HepG2 (cell line): Measurements from ENCODE around the gene PRSS50. TPM values are rescaled to one million over a fixed set of nuclear protein-coding genes. Genes with fewer than 3 reads are reported as not detected.

Experiments
- ATAC-seq: fragments of 200-7000 bp; cut with Tn5 transposase; 3 replicates; pipeline ENCODE4 v1.9.1; 2020; ENCODE audit warnings: mild to moderate bottlenecking, moderate library complexity
- BruUV-seq: library from RNA; stranded (reverse); fragments of 400-500 nt; replicated peaks from 2 replicates; lab custom pipeline; 2021; lab: Mats Ljungman, UMichigan
- CTCF ChIA-PET: fragments of 300-600 bp; formaldehyde crosslinking; extraction: SDS; loops from one replicate; lab custom pipeline; 2021; ENCODE audit warnings: low total read pairs, inconsistent platforms, low intra/inter-chr PET ratio; lab: Yijun Ruan, JAX
- POLR2A ChIA-PET: fragments of 350-600 bp; sonication (Branson Sonifier 250); formaldehyde crosslinking; loops from one replicate; lab custom pipeline; 2020; ENCODE audit warnings: antibody characterized with exemption, inconsistent platforms; lab: Yijun Ruan, JAX
- DNase-seq: peaks from one replicate; pipeline ENCODE4 v3.0.0-alpha.2; 2015; ENCODE audit warnings: low spot score
- FAIRE-seq: peaks from 3 replicates; lab custom pipeline; 2011; peaks lifted over from hg19 to GRCh38; lab: Jason Lieb, UNC
- H2AFZ ChIP-seq: one replicate; pipeline ENCODE4 v1.6.1; 2011; ENCODE audit warnings: low read length, inconsistent platforms
- H3K27ac ChIP-seq: fragments of 300-600 bp; 3 replicates; pipeline ENCODE4 v1.8.0; 2011; ENCODE audit warnings: mixed run types, mild to moderate bottlenecking, mixed read lengths, low read length, inconsistent platforms; ENCODE audit not compliant: insufficient read depth; ENCODE audit errors: extremely low read length
- H3K27me3 ChIP-seq, 2 experiments: fragments of 200-600 bp in 1 of 2; 2 replicates in 1 of 2; 3 replicates in 1 of 2; pipeline versions ENCODE4 v1.6.0 to v1.8.0; 2011; ENCODE audit warnings: low read length in 2 of 2, mild to moderate bottlenecking in 2 of 2, moderate library complexity in 2 of 2, inconsistent platforms in 1 of 2; ENCODE audit not compliant: insufficient read depth in 2 of 2, control insufficient read depth in 1 of 2
- H3K36me3 ChIP-seq, 2 experiments: fragments of 200-600 bp in 1 of 2; replicated peaks in 1 of 2; 2 replicates in 1 of 2; 3 replicates in 1 of 2; pipeline versions ENCODE4 v1.5.1 to v1.8.0; 2011; ENCODE audit warnings: low read length in 2 of 2, inconsistent platforms in 1 of 2; ENCODE audit not compliant: insufficient read depth in 2 of 2, control insufficient read depth in 1 of 2
- H3K4me1 ChIP-seq: 2 replicates; pipeline ENCODE4 v1.5.1; 2012; ENCODE audit warnings: low read length, inconsistent platforms; ENCODE audit not compliant: insufficient read depth
- H3K4me2 ChIP-seq: 2 replicates; pipeline ENCODE4 v1.6.0; 2011; ENCODE audit warnings: low read depth, low read length, inconsistent platforms
- H3K4me3 ChIP-seq, 3 experiments: fragments of 200-600 bp in 1 of 3; sonication (generic), shearing (Covaris generic) in 1 of 3; replicated peaks in 1 of 3; 2 replicates each; pipeline ENCODE4 v1.5.1; 2011 to 2016; ENCODE audit warnings: low read length in 3 of 3, inconsistent platforms in 2 of 3, low read depth in 2 of 3, mild to moderate bottlenecking in 2 of 3, control low read depth in 1 of 3, mixed read lengths in 1 of 3; ENCODE audit not compliant: insufficient read depth in 1 of 3
- H3K79me2 ChIP-seq: one replicate; pipeline ENCODE4 v1.6.1; 2011; ENCODE audit warnings: low read length, inconsistent platforms; ENCODE audit not compliant: insufficient read depth
- H3K9ac ChIP-seq: 2 replicates; pipeline ENCODE4 v1.6.0; 2011; ENCODE audit warnings: mild to moderate bottlenecking, low read depth, low read length, inconsistent platforms; ENCODE audit not compliant: insufficient read depth
- H3K9me3 ChIP-seq: 2 replicates; pipeline ENCODE4 v1.5.1; 2012; ENCODE audit warnings: mild to moderate bottlenecking, low read length
- H4K20me1 ChIP-seq: 2 replicates; pipeline ENCODE4 v1.6.0; 2011; ENCODE audit warnings: inconsistent platforms, mild to moderate bottlenecking, low read length, moderate library complexity; ENCODE audit not compliant: insufficient read depth
- GPBP1L1 ChIP-seq: sonication (generic); formaldehyde crosslinking; IDR thresholded peaks from 2 replicates; pipeline ENCODE4 v1.5.0; 2020; ENCODE audit warnings: mild to moderate bottlenecking, missing genetic modification reagents
- MAZ ChIP-seq, 2 experiments: sonication (generic) in 1 of 2; formaldehyde crosslinking in 1 of 2; IDR thresholded peaks; 2 replicates each; pipeline versions ENCODE4 v1.5.0 to v1.6.1; 2012 to 2020; ENCODE audit warnings: low read depth in 2 of 2, mild to moderate bottlenecking in 2 of 2, borderline replicate concordance in 1 of 2, improper control_type of control experiment in 1 of 2, low read length in 1 of 2, missing genetic modification reagents in 1 of 2, moderate library complexity in 1 of 2
- RBFOX2 ChIP-seq: fragments of 200-400 bp; formaldehyde crosslinking; IDR thresholded peaks from 2 replicates; pipeline ENCODE4 v1.6.1; 2017; ENCODE audit warnings: low read depth, mild to moderate bottlenecking, low read length
- ZBTB14 ChIP-seq: sonication (generic); formaldehyde crosslinking; IDR thresholded peaks from 2 replicates; pipeline ENCODE4 v1.4.0; 2020; ENCODE audit warnings: missing genetic modification reagents
- ZNF326 ChIP-seq: sonication (generic); formaldehyde crosslinking; IDR thresholded peaks from 2 replicates; pipeline ENCODE4 v1.4.0; 2020; ENCODE audit warnings: missing genetic modification reagents, borderline replicate concordance
- ZNF562 ChIP-seq: sonication (generic); formaldehyde crosslinking; IDR thresholded peaks from 2 replicates; pipeline ENCODE4 v1.8.0; 2022; ENCODE audit warnings: missing genetic modification reagents, borderline replicate concordance
- ZNF569 ChIP-seq: sonication (generic); formaldehyde crosslinking; IDR thresholded peaks from 2 replicates; pipeline ENCODE4 v1.5.0; 2020; ENCODE audit warnings: mild to moderate bottlenecking, missing genetic modification reagents, moderate library complexity, borderline replicate concordance
- ZSCAN20 ChIP-seq: sonication (generic); formaldehyde crosslinking; IDR thresholded peaks from 2 replicates; pipeline ENCODE4 v1.4.0; 2020; ENCODE audit warnings: missing genetic modification reagents, mild to moderate bottlenecking, borderline replicate concordance
- WGBS: methylation state at CpG from one replicate; pipeline ENCODE4 v1.1.6; 2017; ENCODE audit warnings: low lambda C conversion rate; 5-methylcytosine and 5-hydroxymethylcytosine counted together
- in situ Hi-C: cut with HindIII; loops from 2 replicates; pipeline ENCODE4 v1.10.0; 2017; ENCODE audit warnings: low pct_unique_long_range_greater_than_20kb; ENCODE audit not compliant: extremely low pct_ligation_motif_present
- intact Hi-C: fragments of 100-400 bp; cut with micrococcal nuclease; formaldehyde crosslinking; loops from one replicate; pipeline ENCODE4 v1.10.0; 2022; ENCODE audit not compliant: unreplicated experiment
- polyA plus RNA-seq, 8 experiments: library from polyadenylated mRNA; depleted of rRNA in 3 of 8; stranded (reverse) in 7 of 8; unstranded in 1 of 8; fragments of >200 nt; fragmentation: Illumina TruSeq in 4 of 8; extraction: Trizol in 4 of 8; gene quantifications; 2 replicates each; pipeline versions ENCODE4 v1.2.1 to v1.2.3, GENCODE V29; 2011 to 2016; ENCODE audit warnings: low read depth in 4 of 8, missing spikeins in 1 of 8, mixed read lengths in 1 of 8; ENCODE audit not compliant: insufficient read depth in 1 of 8
- total RNA-seq, 5 experiments: library from RNA; depleted of rRNA; stranded (reverse); fragments of >200 nt; fragmentation: Illumina TruSeq; extraction: Trizol; gene quantifications; 2 replicates each; pipeline ENCODE4 v1.2.3, GENCODE V29; 2016; ENCODE audit warnings: low read depth in 1 of 5
- TF ChIP-seq, protein P1 (sequence below): sonication (generic); formaldehyde crosslinking; IDR thresholded peaks from 2 replicates; pipeline ENCODE4 v1.8.1; 2023; ENCODE audit warnings: mild to moderate bottlenecking, missing genetic modification reagents
- TF ChIP-seq, protein P2 (sequence below): sonication (generic); formaldehyde crosslinking; IDR thresholded peaks from 2 replicates; pipeline ENCODE4 v1.8.1; 2023; ENCODE audit warnings: missing genetic modification reagents, mild to moderate bottlenecking, borderline replicate concordance
- TF ChIP-seq, protein P3 (sequence below): sonication (generic); formaldehyde crosslinking; conservative IDR thresholded peaks from 2 replicates; pipeline ENCODE4 v1.5.0; 2020; ENCODE audit warnings: missing genetic modification reagents

PRSS50 gene
- total and polyA plus RNA-seq, 2 of the 13 experiments (the other 11 are each of a cell fraction or from before 2014, with no cell fraction given): not detected

DNA sequence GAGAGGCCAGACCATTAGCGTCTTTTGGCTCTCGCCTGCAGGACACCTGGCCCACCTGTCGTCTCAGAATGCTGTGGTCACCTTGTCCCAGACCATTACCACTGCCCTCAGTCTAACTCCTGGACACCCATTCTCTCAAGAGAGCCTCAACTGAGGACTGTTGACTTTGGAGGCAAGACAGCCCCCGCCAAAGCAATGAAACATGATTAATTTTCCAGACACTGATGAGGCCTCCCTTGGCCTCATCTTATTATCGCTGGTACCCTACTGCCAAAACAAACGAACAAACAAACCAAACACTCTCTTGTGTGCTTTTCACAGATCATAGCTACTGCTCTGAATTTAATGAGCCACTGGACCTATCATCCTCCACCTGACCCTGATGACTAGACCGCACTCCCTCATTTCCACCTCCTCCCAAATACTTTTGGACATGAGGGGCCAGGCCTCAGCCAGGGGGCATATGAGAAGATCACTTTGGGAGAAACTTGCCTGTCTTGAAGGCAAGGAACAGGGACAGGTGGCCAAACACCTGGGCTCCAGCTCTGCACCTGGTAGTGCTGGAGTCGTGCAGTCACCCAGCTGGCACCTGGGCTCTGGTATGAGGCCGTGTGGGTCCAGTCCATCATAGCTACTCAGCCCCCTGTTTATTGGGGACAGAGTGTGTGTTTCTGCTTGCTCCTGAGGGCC lies 51.8 kb downstream of the PRSS50 start:
- Histone ChIP-seq H3K4me2 (no peak overlapping the region), H3K27ac (no peak overlapping the region), H3K36me3 (no peaks in the 10 kb centered on the region), H3K9me3 (no peaks in the 10 kb centered on the region), H2AFZ (no peak overlapping the region), H3K9ac (no peak overlapping the region), H3K79me2 (no peaks in the 10 kb centered on the region), H4K20me1 (no peaks in the 10 kb centered on the region), H3K27me3 (peaks cover 3 to 32% of the 10 kb centered on the region in 2 experiments; a peak in 2 of 5 replicates), H3K4me3 (no peak overlapping the region), H3K4me1 (no peaks in the 10 kb centered on the region)
- DNase-seq (no peak), ATAC-seq (no peak), FAIRE-seq (no peak)
- no TSS peak for BruUV-seq
- CTCF ChIA-PET: no interaction called here
- TF ChIP-seq ZNF562 (no peak), RBFOX2 (no peak), ZNF569 (CRISPR knock-in tag) (no peak), ZBTB14 (CRISPR knock-in tag) (no peak), ZNF326 (CRISPR knock-in tag) (no peak), GPBP1L1 (CRISPR knock-in tag) (no peak), ZSCAN20 (CRISPR knock-in tag) (no peak), MAZ (IDR thresholded peaks at IDR 0.05; ENCODE audit: borderline replicate concordance, low read depth, low read length) (no peak), MAZ (CRISPR knock-in tag; IDR thresholded peaks at IDR 0.05; ENCODE audit: low read depth) (no peak)
- TF ChIP-seq, protein P1, sequence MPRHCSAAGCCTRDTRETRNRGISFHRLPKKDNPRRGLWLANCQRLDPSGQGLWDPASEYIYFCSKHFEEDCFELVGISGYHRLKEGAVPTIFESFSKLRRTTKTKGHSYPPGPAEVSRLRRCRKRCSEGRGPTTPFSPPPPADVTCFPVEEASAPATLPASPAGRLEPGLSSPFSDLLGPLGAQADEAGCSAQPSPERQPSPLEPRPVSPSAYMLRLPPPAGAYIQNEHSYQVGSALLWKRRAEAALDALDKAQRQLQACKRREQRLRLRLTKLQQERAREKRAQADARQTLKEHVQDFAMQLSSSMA (CRISPR knock-in tag): no peak
- TF ChIP-seq, protein P2, sequence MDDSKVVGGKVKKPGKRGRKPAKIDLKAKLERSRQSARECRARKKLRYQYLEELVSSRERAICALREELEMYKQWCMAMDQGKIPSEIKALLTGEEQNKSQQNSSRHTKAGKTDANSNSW: no peak
- TF ChIP-seq, protein P3, sequence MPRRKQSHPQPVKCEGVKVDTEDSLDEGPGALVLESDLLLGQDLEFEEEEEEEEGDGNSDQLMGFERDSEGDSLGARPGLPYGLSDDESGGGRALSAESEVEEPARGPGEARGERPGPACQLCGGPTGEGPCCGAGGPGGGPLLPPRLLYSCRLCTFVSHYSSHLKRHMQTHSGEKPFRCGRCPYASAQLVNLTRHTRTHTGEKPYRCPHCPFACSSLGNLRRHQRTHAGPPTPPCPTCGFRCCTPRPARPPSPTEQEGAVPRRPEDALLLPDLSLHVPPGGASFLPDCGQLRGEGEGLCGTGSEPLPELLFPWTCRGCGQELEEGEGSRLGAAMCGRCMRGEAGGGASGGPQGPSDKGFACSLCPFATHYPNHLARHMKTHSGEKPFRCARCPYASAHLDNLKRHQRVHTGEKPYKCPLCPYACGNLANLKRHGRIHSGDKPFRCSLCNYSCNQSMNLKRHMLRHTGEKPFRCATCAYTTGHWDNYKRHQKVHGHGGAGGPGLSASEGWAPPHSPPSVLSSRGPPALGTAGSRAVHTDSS: no peak
- in situ Hi-C loops (loop anchor here (10.0 kb wide), 1 partner anchor 181 kb away; no protein-coding TSS in a partner anchor), intact Hi-C loops (no loop called here)
- POLR2A ChIA-PET: no interaction called here
- WGBS: 37% methylated on average over 8 of the region's 9 CpGs
